ENCODE data around the gene TPCN1.

DNA sequence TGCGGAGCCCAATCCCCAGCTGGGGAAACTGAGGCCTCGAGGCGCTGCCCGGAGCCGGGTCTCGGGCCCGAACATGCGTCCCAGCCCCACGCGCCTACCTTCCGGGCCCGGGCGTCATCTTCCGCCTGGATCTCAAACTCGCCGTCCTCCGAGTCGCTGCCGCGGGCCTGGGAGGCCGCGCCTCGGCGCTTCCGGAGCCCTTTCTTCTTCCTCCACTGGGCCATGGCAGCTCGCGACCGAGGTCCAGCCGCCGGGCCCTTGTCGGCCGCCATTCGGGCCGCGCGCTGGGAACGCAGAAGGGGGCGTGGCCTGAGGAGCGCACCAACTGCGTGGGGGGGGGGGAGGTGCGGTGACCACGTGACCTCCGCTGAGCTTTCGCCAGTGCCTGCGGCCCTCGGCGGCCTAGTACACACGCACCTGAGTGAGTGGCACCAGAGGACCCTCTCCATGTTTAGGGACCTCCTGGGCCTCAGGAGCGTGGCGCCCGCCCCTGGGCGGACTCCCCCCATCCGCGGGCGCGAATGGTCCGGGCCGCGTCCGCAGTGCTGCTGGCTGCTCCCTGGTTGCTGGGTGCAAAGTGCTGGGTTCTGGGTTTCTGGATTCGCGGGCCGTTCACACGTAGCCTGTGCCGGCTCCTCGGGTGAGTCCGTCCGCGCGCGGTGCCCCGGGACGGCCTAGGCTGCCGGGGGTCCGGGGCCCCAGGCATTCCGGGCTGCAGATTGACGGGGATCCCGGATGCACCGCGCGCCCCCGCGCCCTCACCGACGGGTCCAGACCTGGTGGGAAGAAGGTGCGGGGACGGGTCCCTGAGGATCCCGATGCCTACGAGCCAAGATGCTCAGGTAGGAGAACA, 35.9 kb upstream of the TPCN1 start, which contains the start of the genes DDX54 and RITA1:
- no peak for TF ChIP-seq POLR2A (IDR thresholded peaks at IDR 0.05)
- TF ChIP-seq, protein P1, sequence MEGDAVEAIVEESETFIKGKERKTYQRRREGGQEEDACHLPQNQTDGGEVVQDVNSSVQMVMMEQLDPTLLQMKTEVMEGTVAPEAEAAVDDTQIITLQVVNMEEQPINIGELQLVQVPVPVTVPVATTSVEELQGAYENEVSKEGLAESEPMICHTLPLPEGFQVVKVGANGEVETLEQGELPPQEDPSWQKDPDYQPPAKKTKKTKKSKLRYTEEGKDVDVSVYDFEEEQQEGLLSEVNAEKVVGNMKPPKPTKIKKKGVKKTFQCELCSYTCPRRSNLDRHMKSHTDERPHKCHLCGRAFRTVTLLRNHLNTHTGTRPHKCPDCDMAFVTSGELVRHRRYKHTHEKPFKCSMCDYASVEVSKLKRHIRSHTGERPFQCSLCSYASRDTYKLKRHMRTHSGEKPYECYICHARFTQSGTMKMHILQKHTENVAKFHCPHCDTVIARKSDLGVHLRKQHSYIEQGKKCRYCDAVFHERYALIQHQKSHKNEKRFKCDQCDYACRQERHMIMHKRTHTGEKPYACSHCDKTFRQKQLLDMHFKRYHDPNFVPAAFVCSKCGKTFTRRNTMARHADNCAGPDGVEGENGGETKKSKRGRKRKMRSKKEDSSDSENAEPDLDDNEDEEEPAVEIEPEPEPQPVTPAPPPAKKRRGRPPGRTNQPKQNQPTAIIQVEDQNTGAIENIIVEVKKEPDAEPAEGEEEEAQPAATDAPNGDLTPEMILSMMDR (IDR thresholded peaks at IDR 0.05), result no peak
